ENCODE results near the gene IL2RG. TPM values are rescaled to one million over a fixed set of nuclear protein-coding genes. Genes with fewer than 3 reads are reported as not detected.

Gene IL2RG
- total RNA-seq, 1 experiment from 2014 or later: not detected

- Histone ChIP-seq H3K14ac (ENCODE audit: insufficient read depth, low read length) (no peak overlapping the region), H3K79me1 (ENCODE audit: insufficient read depth, low read depth, low read length, poor library complexity, severe bottlenecking) (no peaks in the 10 kb centered on the region), H4K20me1 (ENCODE audit: control insufficient read depth, insufficient read depth, insufficient read length) (no peaks in the 10 kb centered on the region), H3K79me2 (ENCODE audit: insufficient read depth, low read length) (peaks cover 2% of the 10 kb centered on the region; the same call in 1 of the 2 replicates), H2AFZ (ENCODE audit: low read length) (no peak overlapping the region), H2BK12ac (ENCODE audit: insufficient read length, low read depth, low read length) (no peak overlapping the region), H3K23ac (ENCODE audit: insufficient read length, low read depth, low read length) (no peak overlapping the region), H3K4me1 (ENCODE audit: insufficient read depth, low read length) (no peaks in the 10 kb centered on the region), H3T11ph (ENCODE audit: low read length) (no peak overlapping the region), H2BK5ac (ENCODE audit: insufficient read length, low read length) (no peak overlapping the region), H2BK20ac (ENCODE audit: low read depth, low read length, poor library complexity, severe bottlenecking) (no peak overlapping the region), H3K27me3 (ENCODE audit: insufficient read depth, low read length) (no peaks in the 10 kb centered on the region), H3K4ac (ENCODE audit: low read depth, low read length) (no peak overlapping the region), H3K4me2 (ENCODE audit: insufficient read depth, insufficient read length, low read length) (no peak overlapping the region), H2BK15ac (ENCODE audit: low read depth, low read length) (no peak overlapping the region), H4K8ac (replicated peaks; ENCODE audit: insufficient read length, low read depth, low read length) (no peak overlapping the region), H2AK5ac (ENCODE audit: insufficient read length, low read length) (no peak overlapping the region), H3K27ac (ENCODE audit: insufficient read length, low read depth, low read length) (no peak overlapping the region), H3K23me2 (ENCODE audit: insufficient read length, low read depth, low read length, poor library complexity, severe bottlenecking) (no peaks in the 10 kb centered on the region), H3K9ac (ENCODE audit: extremely low read depth, insufficient read length, low read length) (peak overlapping the region; percentile 13), H4K91ac (ENCODE audit: insufficient read length, low read depth, low read length) (no peak overlapping the region), H4K5ac (ENCODE audit: insufficient read length, low read depth, low read length) (no peak overlapping the region), H3K18ac (ENCODE audit: insufficient read length, low read depth, low read length) (no peak overlapping the region), H3K9me3 (ENCODE audit: control insufficient read depth, low read depth, low read length) (peaks cover 13% of the 10 kb centered on the region), H3K56ac (ENCODE audit: insufficient read length, low read depth, low read length) (no peak overlapping the region), H2BK120ac (ENCODE audit: low read depth, low read length, poor library complexity, severe bottlenecking) (no peak overlapping the region)
- DNase-seq: no peak
- H3K36me3 Mint-ChIP-seq (ENCODE audit: insufficient read depth in 1 of 3, low read depth in 3 of 3): peaks cover 21 to 51% (median 43%) of the 10 kb centered on the region in 3 experiments; a peak in 6 of 7 replicates
- no peak overlapping the region for H3K4me3 Mint-ChIP-seq
- H3K27ac Mint-ChIP-seq: no peak overlapping the region
- H3K9me3 Mint-ChIP-seq: peaks cover 50 to 55% of the 10 kb centered on the region in 2 experiments
- TF ChIP-seq CTCF (conservative IDR thresholded peaks at IDR 0.05): no peak
- H3K27me3 Mint-ChIP-seq (ENCODE audit: low read depth): no peaks in the 10 kb centered on the region; the same call in 1 of the 2 replicates
- H3K4me1 Mint-ChIP-seq: no peaks in the 10 kb centered on the region
These were observed 51.2 kb downstream of the IL2RG start for GRCh38 chrX:71060127-71060526.
